GM15510 (cell line): ENCODE data around the gene TMEM63C.

Experiments used
- POLR2A ChIP-seq: IDR thresholded peaks from 3 replicates; pipeline ENCODE4 v1.6.1; 2011; ENCODE audit warnings: borderline replicate concordance; ENCODE audit not compliant: insufficient read length; ENCODE audit errors: extremely low read depth

TMEM63C gene

DNA sequence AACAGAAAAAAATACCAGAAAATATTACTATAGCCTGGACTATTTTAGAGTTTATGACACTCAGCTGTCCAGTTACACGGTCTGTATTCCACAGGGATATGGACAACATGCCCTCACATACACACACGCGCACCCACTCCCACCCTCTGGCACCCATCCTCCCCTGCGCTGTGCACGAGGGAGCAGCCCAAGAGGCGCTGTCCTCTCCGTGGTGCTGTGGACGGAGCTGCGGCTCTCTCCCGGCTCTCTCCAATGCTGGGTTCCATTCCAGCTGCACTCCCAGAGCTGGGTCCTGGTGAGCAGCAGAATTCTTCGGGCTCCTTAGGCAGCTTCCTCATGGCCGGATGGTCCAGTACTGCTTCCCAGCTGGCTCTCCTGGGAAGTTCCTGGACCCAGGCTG lies 95.4 kb downstream of the TMEM63C start:
- no peak for TF ChIP-seq POLR2A

DNA sequence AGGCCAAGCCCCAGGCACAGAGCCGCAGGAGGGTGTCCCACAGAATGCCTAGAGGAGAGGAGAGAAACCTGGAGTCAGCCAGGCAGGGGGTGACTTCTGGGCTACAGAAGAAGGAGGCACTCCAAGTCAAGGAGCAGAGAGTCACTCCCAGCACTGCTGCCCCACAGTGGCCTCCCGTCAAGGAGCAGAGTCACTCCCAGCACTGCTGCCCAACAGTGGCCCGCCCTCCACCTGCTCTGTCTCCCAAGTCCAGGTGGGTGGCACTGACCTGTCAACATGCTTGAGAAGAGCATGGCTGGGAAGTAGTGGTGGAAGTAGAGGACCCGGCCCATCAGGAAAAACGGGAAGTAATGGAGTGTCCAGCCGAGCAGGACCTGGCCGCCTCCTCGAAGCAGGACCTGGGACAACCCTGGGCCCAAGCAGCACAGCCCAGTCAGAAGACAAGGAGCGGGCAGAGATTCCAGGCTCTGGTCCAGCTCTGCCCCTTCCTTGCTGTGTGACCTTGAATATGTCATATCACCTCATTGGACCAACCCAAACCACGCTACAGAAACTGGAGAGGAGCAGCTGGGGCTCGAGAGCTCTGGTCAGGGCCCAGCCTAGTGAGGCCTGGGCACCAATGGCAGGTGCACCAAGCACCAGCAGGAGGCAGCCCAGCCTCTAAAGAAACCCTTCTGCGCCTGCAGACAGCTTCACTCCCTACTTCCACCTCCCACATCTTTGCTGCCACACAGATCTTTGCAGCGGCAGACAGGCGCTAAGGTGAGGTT lies 97.0 kb downstream of the TMEM63C start:
- no peak for TF ChIP-seq POLR2A

DNA sequence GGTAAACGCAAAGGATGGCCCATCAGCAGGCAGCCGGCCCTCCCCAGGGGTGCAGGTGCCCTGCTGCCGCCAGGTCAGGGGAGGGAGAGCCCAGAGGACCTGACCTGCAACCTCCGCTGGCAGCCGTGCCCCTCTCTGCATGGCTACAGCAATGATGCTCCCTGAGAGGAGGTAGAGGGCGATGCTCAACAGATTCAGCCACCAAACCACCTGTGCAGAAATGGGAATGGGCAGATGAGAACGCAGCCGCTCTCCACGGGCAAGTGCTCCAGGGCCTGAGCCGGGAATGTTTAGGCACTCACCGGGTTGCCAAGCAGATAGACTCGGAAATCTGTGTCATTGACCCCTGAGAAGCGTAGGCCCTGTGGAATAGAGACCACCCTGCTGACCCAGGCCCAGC lies 98.1 kb downstream of the TMEM63C start:
- no peak for TF ChIP-seq POLR2A

- no peak for TF ChIP-seq POLR2A
These were observed 100.3 kb downstream of the TMEM63C start for GRCh38 chr14:77281852-77282410.

DNA sequence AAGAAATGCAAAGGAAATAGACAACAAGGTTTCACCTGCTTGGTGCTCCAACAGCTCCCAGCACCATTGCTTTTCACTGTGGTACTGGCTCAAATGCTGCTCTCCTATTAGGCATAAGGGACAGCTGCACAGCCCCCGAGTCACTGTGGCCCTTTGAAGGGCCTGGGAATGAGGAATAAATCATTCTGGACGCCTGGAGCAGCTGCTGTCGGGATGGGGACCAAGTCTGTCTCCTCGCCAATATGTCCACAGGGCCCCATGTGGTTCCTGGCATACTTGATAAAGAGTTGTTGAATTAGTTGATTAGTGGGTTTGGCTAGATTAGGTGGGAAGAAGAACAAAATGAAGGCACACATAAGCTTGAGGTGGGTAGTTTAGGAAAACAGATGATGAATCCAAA lies 102.5 kb downstream of the TMEM63C start:
- TF ChIP-seq POLR2A, result no peak

DNA sequence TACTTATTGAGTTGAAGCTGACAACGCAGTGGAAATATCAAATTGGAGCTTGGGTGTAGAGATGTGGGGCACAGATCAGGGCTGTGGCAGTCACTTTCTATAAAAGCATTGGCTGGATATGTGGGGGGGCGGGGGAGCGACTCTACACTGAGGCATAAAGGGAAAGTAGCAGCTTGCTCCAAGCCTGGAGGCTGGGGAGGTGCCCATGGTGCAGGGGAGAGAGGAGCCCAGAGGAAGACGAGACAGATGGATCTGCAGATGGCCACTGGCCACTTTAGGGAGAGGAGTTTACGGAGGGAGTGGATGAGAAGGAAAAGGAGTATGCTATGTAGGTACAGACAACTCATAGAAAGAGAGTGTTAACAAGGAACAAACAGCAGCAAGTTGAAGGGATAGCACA lies 102.9 kb downstream of the TMEM63C start:
- TF ChIP-seq POLR2A, result no peak

DNA sequence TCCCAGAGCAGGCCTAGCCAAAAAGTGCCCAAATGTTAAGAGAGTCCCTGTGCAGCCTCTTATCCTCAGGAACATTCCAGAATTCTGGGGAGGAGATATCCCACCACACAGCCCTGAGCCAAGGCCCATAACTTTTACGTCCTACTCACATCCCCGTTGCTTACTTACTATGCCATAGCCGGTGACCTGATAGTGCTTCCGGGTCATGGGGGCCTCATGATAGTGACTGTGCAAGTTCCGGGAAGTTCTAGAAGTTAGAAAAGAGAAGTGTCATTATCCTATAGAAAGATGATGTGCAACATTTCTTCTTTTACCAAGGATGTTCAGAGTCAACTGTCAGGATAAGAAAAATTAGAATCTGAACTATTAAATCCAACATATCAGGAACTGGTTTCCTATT lies 105.0 kb downstream of the TMEM63C start:
- TF ChIP-seq POLR2A, result no peak

DNA sequence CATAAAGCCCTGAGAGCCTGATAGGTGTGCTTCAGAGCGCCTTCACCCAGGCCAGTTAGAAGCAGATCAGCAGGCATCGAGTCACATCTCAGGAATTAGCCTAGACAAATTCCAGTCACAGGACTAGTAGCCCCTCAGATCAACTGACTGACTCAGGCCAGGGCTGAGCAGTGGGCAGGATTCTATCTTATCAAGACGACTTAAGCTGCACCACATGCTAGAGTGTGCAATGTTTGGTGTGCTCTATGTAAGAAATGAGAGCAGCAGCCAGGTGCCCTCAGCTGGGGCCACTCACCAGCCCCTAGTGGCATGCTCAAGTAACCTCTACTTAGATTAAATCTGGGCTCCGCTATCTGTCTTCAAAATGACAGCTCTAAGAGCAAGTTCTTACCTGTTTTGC lies 109.1 kb downstream of the TMEM63C start:
- TF ChIP-seq POLR2A, result no peak

- no peak for TF ChIP-seq POLR2A
These were observed 114.6 kb downstream of the TMEM63C start for GRCh38 chr14:77296155-77296554.

GRCh38 chr14:77296906-77297305 lies 115.3 kb downstream of the TMEM63C start:
- no peak for TF ChIP-seq POLR2A

GRCh38 chr14:77299771-77300170 lies 118.2 kb downstream of the TMEM63C start:
- TF ChIP-seq POLR2A, result no peak

- TF ChIP-seq POLR2A, result no peak
These were observed 119.5 kb downstream of the TMEM63C start for GRCh38 chr14:77301103-77301502.

DNA sequence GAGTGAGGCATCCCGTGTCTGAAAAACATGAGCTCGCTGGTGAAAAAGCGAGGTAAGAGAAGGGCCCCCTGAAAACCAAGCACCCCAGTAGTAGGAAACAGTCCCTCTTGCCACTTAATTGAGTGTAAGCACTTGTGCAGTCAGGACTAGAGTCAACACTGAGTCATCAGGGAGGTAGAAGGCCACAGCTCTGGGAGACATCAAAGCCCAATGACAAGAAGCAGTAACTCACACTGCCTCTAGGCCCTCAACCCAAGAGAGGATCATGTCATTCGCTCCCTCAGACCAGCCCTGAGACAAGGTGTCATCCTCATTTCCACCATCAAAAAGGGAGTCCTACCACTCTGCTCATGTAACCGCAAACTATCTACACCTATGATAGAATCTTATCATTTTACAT lies 121.3 kb downstream of the TMEM63C start:
- no peak for TF ChIP-seq POLR2A

DNA sequence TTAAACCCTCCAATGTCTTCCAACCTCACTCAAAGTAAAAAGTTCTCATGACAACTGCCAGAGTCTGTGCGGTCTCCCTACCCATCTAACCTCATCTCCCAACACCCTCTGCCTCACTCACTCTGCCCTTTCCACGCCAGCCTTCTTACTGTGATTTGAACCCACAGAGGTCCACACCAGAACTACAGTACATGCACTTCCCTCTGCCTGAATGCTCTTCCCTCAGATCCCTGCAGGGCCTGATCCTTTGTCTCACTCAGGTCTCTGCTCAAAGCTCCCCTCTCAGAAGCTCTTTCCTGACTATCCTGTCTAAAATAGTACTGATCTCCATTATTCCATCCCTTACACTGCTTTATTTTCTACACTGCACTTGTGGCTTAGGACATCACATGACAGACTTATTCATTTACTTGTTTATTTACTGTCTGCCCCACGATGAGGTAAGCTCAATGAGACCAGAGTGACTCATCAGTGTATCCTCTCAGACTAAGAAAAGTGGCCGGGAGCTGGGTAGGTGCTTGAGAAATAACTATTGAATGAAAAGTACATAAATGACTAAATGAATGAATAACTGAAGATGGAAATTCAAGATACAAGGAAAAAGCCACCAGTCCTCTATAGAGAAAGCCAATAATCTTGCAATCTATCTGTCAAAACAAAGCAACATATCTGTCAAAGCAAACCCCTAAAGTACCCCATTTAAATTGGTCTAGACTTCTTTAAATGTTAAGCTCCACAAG lies 122.0 kb downstream of the TMEM63C start:
- no peak for TF ChIP-seq POLR2A

DNA sequence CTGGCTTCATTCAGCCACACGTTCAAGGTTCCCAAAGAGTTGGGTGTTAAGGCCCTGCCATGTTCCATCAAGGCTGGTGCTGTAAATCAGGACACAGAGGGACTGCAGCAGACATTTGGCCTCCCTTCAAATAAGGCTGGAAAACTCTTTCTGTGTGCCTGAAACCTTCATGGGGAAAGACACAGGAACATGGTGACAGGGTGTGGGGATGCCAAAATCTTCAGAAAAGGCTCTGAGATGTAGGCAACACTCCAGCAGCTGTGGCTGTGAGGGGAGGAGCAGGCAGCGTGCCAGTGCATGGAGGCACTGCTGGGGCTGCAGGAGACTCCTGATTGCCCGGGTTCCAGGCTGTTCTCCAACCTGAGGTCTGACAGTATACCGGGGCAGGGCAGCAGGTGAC lies 124.1 kb downstream of the TMEM63C start:
- no peak for TF ChIP-seq POLR2A

GRCh38 chr14:77306416-77306815 lies 124.8 kb downstream of the TMEM63C start:
- no peak for TF ChIP-seq POLR2A
